NCI-H748 treated with DMSO at 0.1 percent for 48 hours (cell line): ENCODE data around the gene GABRG3.

Experiments used
- DNase-seq: peaks from one replicate; lab custom pipeline; 2025; lab: John Stamatoyannopoulos, UW

The GABRG3 gene

GRCh38 chr15:27573805-27574485 lies 603.0 kb downstream of the GABRG3 start:
- no peak for DNase-seq

GRCh38 chr15:27574541-27575054 lies 603.6 kb downstream of the GABRG3 start:
- no peak for DNase-seq

- no peak for DNase-seq
Measured at GRCh38 chr15:27575521-27575920, 604.5 kb downstream of the GABRG3 start.

GRCh38 chr15:27576576-27576975 lies 605.6 kb downstream of the GABRG3 start:
- peak; percentile 34 for DNase-seq

- DNase-seq = no peak
Measured at GRCh38 chr15:27579738-27580137, 608.8 kb downstream of the GABRG3 start.

GRCh38 chr15:27582726-27583410 lies 611.9 kb downstream of the GABRG3 start:
- no peak for DNase-seq

GRCh38 chr15:27583651-27584050 lies 612.7 kb downstream of the GABRG3 start:
- no peak for DNase-seq

GRCh38 chr15:27585041-27585640 lies 614.2 kb downstream of the GABRG3 start:
- no peak for DNase-seq

GRCh38 chr15:27587810-27588209 lies 616.8 kb downstream of the GABRG3 start:
- peak; percentile 25 for DNase-seq

- DNase-seq = peak; percentile 9
Measured at GRCh38 chr15:27589260-27589659, 618.3 kb downstream of the GABRG3 start.

GRCh38 chr15:27589782-27590181 lies 618.8 kb downstream of the GABRG3 start:
- no peak for DNase-seq
